GM12878 (cell line): Measurements from ENCODE around the gene RILPL2. TPM values are rescaled to one million over a fixed set of nuclear protein-coding genes. Genes with fewer than 3 reads are reported as not detected.

Experiments
- ATAC-seq: fragments of 200-7000 bp; cut with Tn5 transposase; 3 replicates; pipeline ENCODE4 v1.9.1; 2020; ENCODE audit warnings: mild to moderate bottlenecking, moderate library complexity
- BruUV-seq: library from RNA; stranded (reverse); fragments of 400-500 nt; replicated peaks from 2 replicates; lab custom pipeline; 2021; lab: Mats Ljungman, UMichigan
- CTCF ChIA-PET: fragments of 300-600 bp; sonication (Branson Sonifier 250); formaldehyde crosslinking; extraction: SDS; loops from one replicate; lab custom pipeline; 2021; ENCODE audit warnings: inconsistent platforms; lab: Yijun Ruan, JAX
- POLR2A ChIA-PET: fragments of 350-600 bp; formaldehyde crosslinking; extraction: SDS; loops from one replicate; lab custom pipeline; 2021; ENCODE audit warnings: inconsistent platforms; lab: Charles Lee
- RAD21 ChIA-PET: fragments of 300-600 bp; sonication (Branson Sonifier 250); formaldehyde crosslinking; loops from one replicate; lab custom pipeline; 2023; ENCODE audit warnings: antibody characterized with exemption; ENCODE audit not compliant: unreplicated experiment; lab: Charles Lee
- SMC1A ChIA-PET: fragments of 300-600 bp; sonication (Branson Sonifier 250); formaldehyde crosslinking; loops from one replicate; lab custom pipeline; 2023; ENCODE audit not compliant: unreplicated experiment, uncharacterized antibody; lab: Charles Lee
- DNase-seq: peaks from one replicate; pipeline ENCODE4 v3.0.0-alpha.2; 2011; ENCODE audit warnings: low read depth, low spot score
- FAIRE-seq: peaks from 3 replicates; lab custom pipeline; 2011; peaks lifted over from hg19 to GRCh38; lab: Jason Lieb, UNC
- H2AFZ ChIP-seq: 2 replicates; pipeline ENCODE4 v1.6.0; 2011; ENCODE audit warnings: low read depth, low read length, control low read depth; ENCODE audit not compliant: control insufficient read depth
- H3K27ac ChIP-seq: 2 replicates; pipeline ENCODE4 v1.5.1; 2011; ENCODE audit warnings: control low read depth; ENCODE audit not compliant: control insufficient read depth, insufficient read depth
- H3K27me3 ChIP-seq, 2 experiments: replicated peaks in 1 of 2; 2 replicates each; pipeline versions ENCODE4 v1.6.0 to v1.6.1; 2011; ENCODE audit warnings: low read length in 1 of 2; ENCODE audit not compliant: control insufficient read depth in 2 of 2, insufficient read depth in 2 of 2
- H3K36me3 ChIP-seq, 2 experiments: 2 replicates each; pipeline ENCODE4 v1.5.1; 2011; ENCODE audit warnings: low read length in 1 of 2; ENCODE audit not compliant: control insufficient read depth in 2 of 2, insufficient read depth in 2 of 2
- H3K4me1 ChIP-seq: 2 replicates; pipeline ENCODE4 v1.6.1; 2011; ENCODE audit warnings: mild to moderate bottlenecking, low read length, moderate library complexity, mixed read lengths; ENCODE audit not compliant: control insufficient read depth, insufficient read depth
- H3K4me2 ChIP-seq: 2 replicates; pipeline ENCODE4 v1.6.0; 2011; ENCODE audit warnings: control low read depth; ENCODE audit not compliant: control insufficient read depth, insufficient read depth
- H3K4me3 ChIP-seq: fragments of 200-600 bp; sonication (generic); 2 replicates; pipeline ENCODE4 v1.5.1; 2016
- H3K79me2 ChIP-seq: 2 replicates; pipeline ENCODE4 v1.6.0; 2011; ENCODE audit warnings: low read length; ENCODE audit not compliant: control insufficient read depth, insufficient read depth
- H3K9ac ChIP-seq: 2 replicates; pipeline ENCODE4 v1.8.0; 2011; ENCODE audit warnings: low read length, control low read depth, mixed read lengths; ENCODE audit not compliant: control insufficient read depth, insufficient read depth
- H3K9me3 ChIP-seq: replicated peaks from 3 replicates; pipeline ENCODE4 v1.5.1; 2011; ENCODE audit warnings: mild to moderate bottlenecking, low read length; ENCODE audit not compliant: control insufficient read depth, insufficient read depth
- H4K20me1 ChIP-seq: 2 replicates; pipeline ENCODE4 v1.6.0; 2011; ENCODE audit not compliant: control insufficient read depth, insufficient read depth
- BACH1 ChIP-seq: fragments of 450-650 bp; IDR thresholded peaks from 2 replicates; pipeline ENCODE4 v1.6.1; 2017; ENCODE audit warnings: mild to moderate bottlenecking, borderline replicate concordance
- BRCA1 ChIP-seq: IDR thresholded peaks from 2 replicates; pipeline ENCODE4 v1.6.1; 2011; ENCODE audit warnings: low read depth, low read length, improper control_type of control experiment
- MTA2 ChIP-seq: fragments of 450-650 bp; IDR thresholded peaks from 2 replicates; pipeline ENCODE4 v1.6.1; 2016; ENCODE audit warnings: low read depth, mild to moderate bottlenecking, moderate library complexity
- NKRF ChIP-seq: fragments of 450-650 bp; conservative IDR thresholded peaks from 2 replicates; pipeline ENCODE4 v1.6.1; 2017; ENCODE audit warnings: mild to moderate bottlenecking, moderate library complexity
- RAD51 ChIP-seq: fragments of 450-650 bp; IDR thresholded peaks from 2 replicates; pipeline ENCODE4 v1.6.1; 2016; ENCODE audit warnings: moderate library complexity, mild to moderate bottlenecking, inconsistent platforms
- WGBS: methylation state at CpG from one replicate; pipeline ENCODE4 v1.1.6; 2016; ENCODE audit warnings: low lambda C conversion rate; ENCODE audit not compliant: insufficient replicate concordance, insufficient coverage; ENCODE audit errors: missing lambda C conversion rate; 5-methylcytosine and 5-hydroxymethylcytosine counted together
- in situ Hi-C: fragments of 300-500 bp; cut with MboI; formaldehyde crosslinking; loops from 9 replicates; pipeline ENCODE4 v1.14.3; 2018; ENCODE audit warnings: mixed read lengths
- intact Hi-C: fragments of 100-400 bp; cut with micrococcal nuclease; formaldehyde crosslinking; loops from one replicate; pipeline ENCODE4 v1.14.2; 2022; ENCODE audit not compliant: unreplicated experiment
- polyA plus RNA-seq, 11 experiments: library from polyadenylated mRNA; depleted of rRNA in 4 of 11; unstranded in 6 of 11; stranded (reverse) in 5 of 11; fragments of >200 nt; fragmentation: Nextera tagmentation in 4 of 11; fragmentation: Illumina TruSeq in 1 of 11; extraction: Ambion mirVana in 4 of 11; extraction: Trizol in 1 of 11; gene quantifications; 1 replicate in 1 of 11; 2 replicates in 10 of 11; pipeline versions ENCODE4 v1.2.1 to v1.2.3, GENCODE V29; 2011 to 2016; ENCODE audit warnings: inconsistent platforms in 2 of 11, missing spikeins in 2 of 11, low read depth in 1 of 11
- total RNA-seq, 4 experiments: library from RNA; depleted of rRNA in 3 of 4; stranded (reverse); fragments of >200 nt in 3 of 4; fragmentation: Illumina TruSeq in 1 of 4; extraction: Trizol in 1 of 4; gene quantifications; 2 replicates each; pipeline versions ENCODE4 v1.2.1 to v1.2.3, GENCODE V29; 2013 to 2021

The RILPL2 gene
- total and polyA plus RNA-seq, 10 of the 15 experiments (the other 5 are each of a cell fraction or from before 2014, with no cell fraction given) = 3.5 to 38.5 (median 19.7) TPM

GRCh38 chr12:123450636-123451035 lies 14.2 kb upstream of the RILPL2 start:
- RAD21 ChIA-PET = no interaction called here
- Histone ChIP-seq H3K4me1 (peaks cover 5% of the 10 kb centered on the region), H4K20me1 (no peaks in the 10 kb centered on the region), H3K27ac (no peak overlapping the region), H3K36me3 (no peaks in the 10 kb centered on the region), H3K4me3 (no peak overlapping the region), H3K9me3 (no peaks in the 10 kb centered on the region), H3K27me3 (no peaks in the 10 kb centered on the region), H2AFZ (no peak overlapping the region), H3K79me2 (no peaks in the 10 kb centered on the region), H3K4me2 (no peak overlapping the region), H3K9ac (no peak overlapping the region)
- no TSS peak for BruUV-seq
- in situ Hi-C loops (no loop called here), intact Hi-C loops (no loop called here)
- ATAC-seq (no peak), FAIRE-seq (no peak), DNase-seq (no peak)
- 96% methylated on average over 9 of the region's 9 CpGs for WGBS
- POLR2A ChIA-PET = interaction anchor here (0.6 to 2.0 kb wide), 2 partner anchors 9 to 53 kb away, joined by 5 to 9 read pairs; no protein-coding TSS in a partner anchor
- CTCF ChIA-PET = interaction anchor here (0.6 kb wide), 1 partner anchor 316 kb away, joined by 3 read pairs; no protein-coding TSS in a partner anchor
- TF ChIP-seq RAD51 = no peak
- TF ChIP-seq BRCA1 = no peak
- no peak for TF ChIP-seq MTA2
- TF ChIP-seq NKRF = no peak
- no peak for TF ChIP-seq BACH1
- SMC1A ChIA-PET = interaction anchor here (0.6 to 2.1 kb wide), 4 partner anchors 9 to 115 kb away, joined by 4 to 6 read pairs (median 5); no protein-coding TSS in a partner anchor
